ENCODE data around the gene ZNF511. TPM values are rescaled to one million over a fixed set of nuclear protein-coding genes. Genes with fewer than 3 reads are reported as not detected.

The ZNF511 gene
- total RNA-seq, 4 donors from 2014 or later: 17.2 to 29.0 (median 25.3) TPM

- no peak for TF ChIP-seq CTCF (IDR thresholded peaks at IDR 0.05; ENCODE audit: low read depth)
These were observed 40.5 kb downstream of the ZNF511 start for GRCh38 chr10:133349160-133349568.

DNA sequence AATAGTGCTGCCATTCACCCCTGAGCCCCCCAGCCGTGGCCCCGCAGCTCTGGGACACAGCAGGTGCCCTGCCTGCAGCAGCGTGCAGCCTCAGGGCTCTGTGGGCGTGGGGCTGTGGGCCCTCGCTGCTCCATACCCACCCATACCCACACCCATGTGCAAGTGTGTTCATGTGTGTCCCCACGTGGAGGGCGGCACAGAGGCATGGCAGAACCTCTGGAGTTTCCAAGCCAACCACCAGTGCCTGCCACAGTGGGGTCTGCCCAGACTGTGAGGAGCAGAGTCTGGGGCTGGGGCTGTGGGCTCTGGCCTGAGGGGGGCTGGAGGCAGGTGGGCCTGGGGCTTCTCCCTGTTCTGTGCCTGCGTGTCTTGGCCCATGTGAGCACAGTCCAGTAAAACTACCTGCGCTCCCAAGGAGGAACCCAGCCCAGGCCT, 40.9 kb downstream of the ZNF511 start:
- TF ChIP-seq CTCF (IDR thresholded peaks at IDR 0.05; ENCODE audit: low read depth): no peak

DNA sequence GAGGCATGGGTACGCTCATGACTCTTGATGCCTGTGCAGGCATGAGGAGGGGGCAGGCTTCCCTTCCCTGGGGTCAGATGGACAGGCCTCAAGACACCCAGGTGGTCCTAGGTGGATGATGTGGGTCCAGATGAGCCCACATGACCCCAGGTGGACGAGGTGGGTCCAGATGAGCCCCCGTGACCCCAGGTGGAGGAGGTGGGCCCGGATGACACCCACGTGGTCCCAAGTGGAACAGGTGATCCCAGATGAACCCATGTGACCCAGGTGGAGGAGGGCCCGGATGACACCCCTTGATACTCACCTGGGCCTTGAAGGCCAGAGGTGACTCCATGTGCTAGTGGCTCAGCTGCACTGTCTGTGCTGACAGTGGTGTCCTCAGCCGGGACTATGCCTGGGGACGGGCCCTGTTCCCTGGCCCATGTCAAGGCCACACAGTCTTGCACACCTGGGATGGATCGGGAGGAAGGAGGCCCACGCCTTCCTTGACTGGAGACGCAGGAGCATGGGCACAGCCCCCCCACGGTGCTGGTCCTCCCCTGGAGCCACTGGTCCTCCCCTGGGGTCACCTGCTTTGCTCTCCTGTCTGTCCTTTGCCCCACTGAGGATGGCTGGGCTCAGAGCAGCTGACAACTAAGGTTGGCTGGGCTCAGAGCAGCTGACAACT, 41.7 kb downstream of the ZNF511 start:
- TF ChIP-seq CTCF (IDR thresholded peaks at IDR 0.05; ENCODE audit: low read depth): no peak

DNA sequence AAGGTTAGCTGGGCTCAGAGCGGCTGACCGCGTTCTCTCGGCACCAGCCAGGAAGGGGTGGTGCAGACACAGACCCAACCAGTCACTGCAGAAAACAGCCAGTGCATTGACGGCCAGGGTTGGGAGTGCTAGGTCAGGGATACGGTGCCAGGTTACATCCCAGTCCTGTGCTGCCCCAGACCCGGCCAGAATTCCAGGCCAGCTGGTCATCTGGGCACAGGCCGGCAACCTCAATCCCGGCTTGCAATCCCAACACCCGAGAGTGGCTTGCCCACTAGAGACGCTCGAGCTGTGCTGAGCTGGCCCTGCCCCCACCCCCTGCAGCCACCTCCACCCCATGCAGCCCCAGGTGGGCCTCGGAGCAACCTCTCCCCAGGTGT, 42.2 kb downstream of the ZNF511 start:
- no peak for TF ChIP-seq CTCF (IDR thresholded peaks at IDR 0.05; ENCODE audit: low read depth)

DNA sequence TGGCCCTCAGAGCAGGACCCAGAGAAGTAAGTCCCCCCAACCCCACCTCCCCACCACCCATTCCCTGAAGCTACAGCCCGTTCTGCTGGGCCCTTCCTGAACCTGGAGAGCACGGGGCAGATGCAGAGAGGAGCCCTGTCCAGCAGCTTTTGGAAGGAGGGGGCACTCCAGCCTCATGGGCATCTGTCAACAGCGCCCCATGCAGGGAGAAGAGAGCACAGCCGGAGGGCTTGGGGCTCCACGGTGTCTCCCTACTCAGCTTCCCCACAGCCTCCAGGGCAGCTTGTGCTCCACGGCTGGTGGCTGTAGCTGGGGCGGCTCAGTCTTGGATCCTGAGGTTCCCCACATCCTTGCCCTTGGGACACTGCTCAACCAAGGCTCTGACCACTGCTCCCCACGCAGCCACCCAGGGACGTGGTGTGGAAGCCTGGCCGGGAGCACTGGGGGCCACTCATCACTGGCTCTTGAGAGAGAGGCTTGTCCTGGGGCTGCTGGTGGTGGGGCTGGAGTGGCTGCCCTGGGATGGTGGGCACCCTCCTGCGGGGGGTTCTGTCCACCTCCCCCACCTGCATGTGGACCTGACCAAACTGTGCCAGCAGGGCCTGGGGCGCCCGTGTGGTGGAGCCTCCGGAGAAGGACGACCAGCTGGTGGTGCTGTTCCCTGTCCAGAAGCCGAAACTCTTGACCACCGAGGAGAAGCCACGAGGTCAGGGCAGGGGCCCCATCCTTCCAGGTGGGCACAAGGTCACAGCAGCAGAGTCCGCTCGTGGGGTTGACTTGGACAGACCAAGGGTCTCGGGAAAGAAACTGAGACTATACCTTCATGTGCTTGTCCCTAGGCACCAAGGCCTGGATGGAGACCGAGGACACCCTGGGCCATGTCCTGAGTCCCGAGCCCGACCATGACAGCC, 42.9 kb downstream of the ZNF511 start:
- no peak for TF ChIP-seq CTCF (IDR thresholded peaks at IDR 0.05; ENCODE audit: low read depth)

DNA sequence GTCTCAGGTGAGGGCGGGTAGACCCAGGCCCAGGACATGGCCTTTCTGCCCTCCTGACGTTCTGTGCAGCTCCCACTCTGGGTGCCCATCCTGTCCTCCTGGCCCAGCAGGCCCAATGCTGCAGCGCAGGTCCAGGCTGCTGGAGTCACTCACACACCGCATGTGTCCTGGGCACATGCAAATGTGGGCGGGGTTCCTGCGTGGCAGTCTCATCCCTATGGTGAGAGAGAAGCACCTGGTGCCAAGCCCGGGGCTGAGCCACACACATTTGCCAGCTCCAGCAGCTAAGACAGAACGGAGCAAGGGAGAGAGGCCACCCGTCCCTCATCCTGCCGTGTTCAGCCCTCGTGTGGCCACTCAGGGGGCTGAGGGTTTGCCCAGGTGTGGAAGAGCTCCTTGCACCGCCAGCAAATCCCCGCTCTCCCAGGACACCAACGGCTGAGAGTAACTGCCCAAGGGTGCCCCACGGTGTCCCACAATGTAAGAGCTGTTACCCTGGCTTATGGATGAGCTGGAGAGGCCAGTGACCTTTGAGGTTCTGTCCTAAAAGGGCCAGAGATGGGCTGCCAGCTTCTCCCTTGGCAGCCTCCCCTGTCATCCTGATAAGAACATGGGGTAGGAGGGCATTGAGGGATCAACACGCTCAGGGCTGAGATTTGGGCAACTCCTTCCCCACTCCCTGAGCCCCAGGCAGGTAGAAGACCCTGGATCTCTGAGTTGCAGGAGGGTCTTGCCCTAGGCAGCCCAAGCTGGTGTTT, 44.7 kb downstream of the ZNF511 start:
- no peak for TF ChIP-seq CTCF (IDR thresholded peaks at IDR 0.05; ENCODE audit: low read depth)

Data from subcutaneous adipose tissue (tissue), 4 donors.